Tibial nerve (tissue), 3 donors: Measurements from ENCODE around the gene TNN.

ENCODE experiments used
- CTCF ChIP-seq, 5 experiments: fragments of 200-600 bp in 3 of 5; fragments of 450-650 bp in 2 of 5; sonication (generic) in 3 of 5; IDR thresholded peaks; one replicate each; pipeline ENCODE4 v1.5.1; 2016 to 2019; ENCODE audit warnings: antibody characterized with exemption in 5 of 5, mild to moderate bottlenecking in 3 of 5, moderate library complexity in 2 of 5
- POLR2A ChIP-seq, 2 donors: fragments of 450-650 bp; IDR thresholded peaks; one replicate each; pipeline ENCODE4 v1.6.1; 2017; ENCODE audit warnings: antibody characterized with exemption in 2 of 2, mild to moderate bottlenecking in 2 of 2, moderate library complexity in 2 of 2

- TF ChIP-seq POLR2A (IDR thresholded peaks at IDR 0.05) (no peak), CTCF (IDR thresholded peaks at IDR 0.05) (no peak)
These were observed 99.1 kb downstream of the TNN start for GRCh38 chr1:175166746-175167145.
